Glomerular visceral epithelial cell (primary cell): ENCODE results near the gene R3HDM4.

Experiments
- DNase-seq: peaks from one replicate; pipeline ENCODE4 v3.0.0-alpha.2; 2016; ENCODE audit errors: extremely low spot score

The R3HDM4 gene

GRCh38 chr19:947090-947706 is 34.2 kb upstream of the R3HDM4 start:
- DNase-seq: no peak

DNA sequence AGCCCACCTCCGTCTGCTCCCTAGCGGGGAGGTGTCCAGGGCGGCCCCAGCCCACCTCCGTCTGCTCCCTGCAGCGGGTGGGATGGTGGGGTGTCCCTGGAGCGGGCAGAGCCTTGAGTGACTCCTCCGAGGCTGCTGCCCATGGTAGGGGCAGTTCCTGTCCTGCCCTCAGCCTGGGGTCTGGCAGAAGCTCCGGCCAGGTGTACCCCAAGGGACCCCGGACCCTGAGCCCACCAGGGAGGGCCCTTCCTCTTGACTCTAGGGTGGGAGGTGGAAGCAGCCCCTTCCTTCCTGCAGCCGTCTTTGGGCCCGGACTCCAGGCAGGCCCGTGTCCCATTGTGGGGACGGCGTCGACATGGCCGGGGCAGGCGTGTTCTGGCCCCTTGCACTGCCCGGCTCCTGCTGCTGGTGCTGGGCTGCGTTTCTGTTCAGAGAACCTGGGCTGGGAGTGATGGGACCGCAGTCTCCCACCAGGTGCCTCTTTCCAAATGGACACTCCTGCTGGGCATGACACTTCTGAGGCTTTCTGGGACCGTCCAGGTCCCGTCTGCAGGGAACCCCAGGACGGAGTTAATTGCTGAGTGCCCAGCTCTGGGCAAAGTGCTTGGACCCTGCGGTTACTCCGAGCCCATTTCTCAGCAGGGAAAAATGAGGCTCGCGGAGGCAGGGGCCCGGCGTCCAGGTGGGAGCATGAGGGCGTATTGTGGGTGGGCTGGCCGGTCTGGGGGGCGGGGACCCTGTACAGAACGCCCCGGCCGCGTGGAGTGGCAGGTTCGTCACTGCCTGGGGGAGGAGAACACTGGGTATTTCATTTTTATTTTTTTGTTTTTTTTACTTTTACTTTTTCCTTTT is 32.6 kb upstream of the R3HDM4 start:
- no peak for DNase-seq

- no peak for DNase-seq
Measured at GRCh38 chr19:944663-945241, 31.7 kb upstream of the R3HDM4 start.

GRCh38 chr19:944171-944567 is 31.1 kb upstream of the R3HDM4 start:
- no peak for DNase-seq

- no peak for DNase-seq
Measured at GRCh38 chr19:943551-944170, 30.6 kb upstream of the R3HDM4 start.

- no peak for DNase-seq
Measured at GRCh38 chr19:942133-942645, 29.2 kb upstream of the R3HDM4 start.

GRCh38 chr19:941292-942132 is 28.5 kb upstream of the R3HDM4 start:
- DNase-seq: no peak

GRCh38 chr19:940591-941291 is 27.7 kb upstream of the R3HDM4 start:
- DNase-seq: peak; percentile 92

DNA sequence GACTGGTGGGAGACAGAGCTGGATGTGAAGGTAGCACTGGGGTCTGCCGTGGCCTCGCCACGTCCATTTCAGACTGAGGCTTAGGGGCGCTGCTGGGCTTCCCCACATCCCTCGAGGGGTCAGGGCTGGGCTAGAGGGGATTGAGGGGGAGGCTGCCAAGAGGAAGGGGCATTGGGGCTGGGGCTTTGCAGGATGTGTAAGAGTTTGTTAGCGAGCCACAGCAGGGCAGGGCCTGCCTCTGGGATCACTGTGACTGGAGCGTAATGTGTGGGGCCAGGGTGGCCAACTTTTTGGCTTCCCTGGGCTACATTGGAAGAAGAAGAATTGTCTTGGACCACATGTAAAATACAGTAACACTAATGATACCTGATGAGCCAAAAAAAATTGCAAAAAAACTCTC is 26.9 kb upstream of the R3HDM4 start:
- no peak for DNase-seq

DNA sequence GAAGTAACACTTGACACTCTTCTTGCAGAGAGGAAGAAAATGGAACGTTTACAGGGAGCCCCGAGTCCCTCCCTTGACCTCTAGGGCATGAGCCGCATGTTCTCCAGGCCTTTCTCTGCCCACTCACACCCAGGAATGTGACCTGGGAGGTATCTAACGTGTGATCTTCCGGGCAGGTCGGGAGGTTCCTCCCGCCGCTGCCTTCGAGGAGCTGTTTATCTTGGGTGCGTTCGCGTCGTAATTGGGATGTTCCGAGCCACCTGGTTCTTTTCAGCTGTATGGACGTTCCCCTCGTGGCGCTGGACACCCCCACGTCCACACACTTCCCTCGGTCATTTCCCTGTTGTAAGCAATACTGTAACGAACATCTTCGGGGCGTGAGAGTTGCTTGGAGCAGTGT is 26.4 kb upstream of the R3HDM4 start:
- no peak for DNase-seq

DNA sequence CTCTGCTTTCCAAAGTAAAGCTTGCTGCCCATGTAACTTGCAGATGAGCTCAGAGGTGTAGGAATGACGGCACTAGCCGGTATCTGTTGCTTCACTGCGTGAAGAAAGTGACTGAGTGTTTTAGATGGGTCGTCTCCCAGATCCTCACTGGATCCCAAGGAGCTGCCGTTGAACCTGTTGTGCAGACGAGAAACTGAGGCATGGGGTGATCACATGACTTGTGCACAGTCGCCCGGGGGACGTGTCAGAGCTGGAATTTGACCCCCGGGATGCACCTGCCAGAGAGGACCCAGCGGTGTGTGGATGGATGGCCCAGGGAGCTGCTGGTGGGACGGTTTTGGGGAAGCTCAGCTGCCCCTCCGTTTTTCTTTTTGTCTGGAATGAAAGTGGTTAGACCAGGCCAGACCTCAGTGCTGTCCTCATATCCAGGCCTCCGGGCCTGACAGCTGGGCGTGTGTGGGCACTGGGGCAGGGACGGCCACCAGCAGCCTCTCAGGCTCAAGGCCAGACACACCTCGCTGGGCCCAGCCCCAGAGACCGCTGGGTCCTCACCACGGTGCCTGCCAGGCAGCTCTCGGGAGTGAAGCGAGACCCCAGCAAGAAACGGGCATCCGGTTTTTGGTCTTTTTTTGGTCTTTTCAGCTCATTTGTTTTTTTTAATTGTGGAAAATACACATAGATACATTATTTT is 25.4 kb upstream of the R3HDM4 start:
- DNase-seq: no peak

GRCh38 chr19:937259-937694 is 24.3 kb upstream of the R3HDM4 start:
- DNase-seq: no peak

DNA sequence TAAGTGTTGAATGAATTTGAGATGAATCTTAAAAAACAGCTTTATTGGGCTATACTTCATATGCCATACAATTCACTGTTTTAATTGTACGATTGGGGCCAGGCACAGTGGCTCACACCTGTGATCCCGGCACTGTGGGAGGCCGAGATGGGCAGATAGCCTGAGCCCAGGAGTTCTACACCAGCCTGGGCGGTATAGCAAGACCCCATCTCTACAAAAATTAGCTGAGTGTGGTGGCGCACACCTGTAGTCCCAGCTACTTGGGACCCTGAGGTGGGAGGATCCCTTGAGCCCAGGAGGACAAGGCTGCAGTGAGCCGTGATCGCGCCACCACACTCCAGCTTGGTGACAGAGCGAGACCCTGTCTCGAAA is 23.1 kb upstream of the R3HDM4 start:
- DNase-seq: no peak

DNA sequence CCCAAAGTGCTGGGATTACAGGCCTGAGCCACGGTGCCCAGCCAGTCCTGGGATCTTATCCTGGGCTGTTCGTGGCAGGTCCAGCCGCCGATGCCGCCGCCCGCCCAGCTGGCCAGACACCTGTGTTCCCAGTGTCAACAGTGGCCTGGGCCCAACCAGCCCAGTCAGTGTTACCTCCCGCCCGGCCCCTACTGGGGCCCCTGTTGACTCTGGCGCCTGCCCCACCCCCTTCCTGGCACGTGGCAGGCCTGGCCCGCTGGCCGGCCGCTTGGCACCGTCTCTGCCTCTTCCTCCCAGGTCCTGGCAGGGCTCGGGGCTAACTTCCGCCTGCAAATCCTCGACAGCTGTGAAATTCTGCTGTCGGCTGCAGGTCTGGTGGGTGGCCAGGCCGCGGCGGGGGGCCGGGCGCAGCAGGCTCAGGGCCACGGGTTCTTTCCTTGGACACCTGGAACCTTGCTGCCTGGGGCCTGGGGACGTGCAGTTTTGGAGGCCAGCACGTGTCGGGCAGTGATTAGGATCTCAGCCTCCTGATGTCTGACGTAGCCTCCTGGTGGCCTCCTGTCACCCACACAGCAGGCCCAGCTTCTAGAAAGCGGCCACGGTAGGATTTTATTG is 22.0 kb upstream of the R3HDM4 start:
- no peak for DNase-seq

DNA sequence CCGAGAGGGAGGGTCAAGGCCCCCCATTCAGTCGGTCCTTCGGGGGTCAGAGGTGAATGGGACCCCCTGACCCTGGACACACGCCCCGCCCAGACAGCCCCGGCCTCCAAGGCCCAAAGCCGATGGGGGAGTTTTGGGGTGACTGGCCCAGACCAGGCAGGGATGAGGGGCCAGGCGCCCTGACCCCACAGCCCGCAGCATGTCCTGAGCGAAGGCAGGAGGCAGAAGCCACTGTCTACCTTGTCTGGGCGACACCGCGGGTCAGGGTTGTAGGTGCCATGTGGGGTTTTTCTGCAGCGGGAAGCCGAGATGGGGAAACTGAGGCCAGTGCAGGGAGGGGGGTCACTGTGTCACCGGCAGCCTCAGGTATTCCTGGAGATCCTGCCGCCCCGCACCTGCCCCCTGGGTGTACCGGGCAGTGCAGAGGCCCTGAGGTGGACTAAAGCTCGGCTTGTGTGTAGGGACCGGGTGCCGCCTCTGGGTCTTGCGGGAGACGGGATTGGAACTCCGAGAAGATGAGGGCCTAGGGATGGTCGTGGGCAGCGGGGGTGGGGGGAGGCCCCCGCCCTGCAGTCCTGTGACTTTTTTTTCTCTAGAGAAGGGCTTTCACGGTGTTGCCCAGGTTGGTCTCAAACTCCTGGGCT is 21.3 kb upstream of the R3HDM4 start:
- DNase-seq: no peak

- DNase-seq: no peak
Measured at GRCh38 chr19:933553-933882, 20.5 kb upstream of the R3HDM4 start.

DNA sequence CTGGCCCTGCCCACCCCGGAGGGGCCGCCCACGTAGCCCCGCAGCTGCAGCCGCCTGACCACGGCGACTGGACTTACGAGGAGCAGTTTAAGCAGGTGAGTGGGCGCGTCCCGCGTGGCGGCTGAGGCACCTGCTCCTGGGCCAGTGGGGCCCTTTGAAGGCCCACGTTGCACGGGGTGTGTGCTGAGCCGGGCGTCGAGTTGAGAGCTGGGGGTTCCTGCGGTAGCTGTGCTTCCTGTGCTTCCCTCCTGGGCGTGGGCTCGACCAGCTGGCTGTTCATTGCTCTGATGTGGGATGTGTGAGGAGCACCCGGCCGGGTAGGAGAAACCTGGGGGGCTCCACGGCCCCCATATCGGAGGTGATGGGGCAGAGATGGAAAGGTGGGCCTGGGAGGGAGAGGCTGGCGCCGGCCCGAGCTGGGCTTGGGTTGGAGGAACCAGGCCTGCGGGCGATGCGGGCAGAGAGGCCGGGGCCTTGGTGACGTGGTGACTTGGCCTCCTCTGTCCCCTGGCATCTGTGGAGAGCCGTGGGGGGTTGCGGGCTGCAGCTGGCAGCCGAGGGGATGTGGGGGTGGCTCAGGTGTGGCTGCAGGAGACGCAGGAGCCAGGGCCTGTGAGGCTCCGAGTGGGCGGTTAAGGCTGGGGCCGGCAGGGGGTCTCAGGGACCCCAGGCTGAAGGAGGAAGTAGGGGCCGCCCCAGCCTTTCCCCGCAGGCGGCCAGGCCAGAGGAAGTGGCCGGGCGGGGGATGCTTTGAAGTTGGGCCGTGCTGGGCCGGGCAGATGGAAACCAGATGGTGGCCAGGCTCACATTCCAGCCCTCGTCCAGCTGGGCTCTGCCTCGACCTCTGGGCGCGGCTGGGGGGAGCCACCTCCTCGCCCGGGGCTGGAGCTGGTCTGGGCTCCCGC is 19.9 kb upstream of the R3HDM4 start:
- peak; percentile 35 for DNase-seq

GRCh38 chr19:931860-932647 is 19.0 kb upstream of the R3HDM4 start:
- DNase-seq: no peak
